WTC11 (cell line): ENCODE results near the gene SNRPA. TPM values are rescaled to one million over a fixed set of nuclear protein-coding genes. Genes with fewer than 3 reads are reported as not detected.

Source experiments
- ATAC-seq: fragments of 200-7000 bp; cut with Tn5 transposase; 2 replicates; pipeline ENCODE4 v1.10.0; 2021; ENCODE audit warnings: mild to moderate bottlenecking, moderate library complexity
- CTCF ChIA-PET: fragments of 300-600 bp; sonication (Branson Sonifier 250); formaldehyde crosslinking; loops from one replicate; lab custom pipeline; 2021; ENCODE audit warnings: antibody characterized with exemption; lab: Charles Lee
- POLR2A ChIA-PET: fragments of 350-600 bp; sonication (Branson Sonifier 250); formaldehyde crosslinking; loops from one replicate; lab custom pipeline; 2021; ENCODE audit warnings: antibody characterized with exemption; lab: Charles Lee
- DNase-seq: peaks from one replicate; pipeline ENCODE4 v3.0.0; 2021; ENCODE audit warnings: low spot score
- H3K27ac Mint-ChIP-seq: 2 replicates; pipeline ENCODE4 v1.8.0; 2021; ENCODE audit warnings: mixed read lengths
- H3K27me3 Mint-ChIP-seq: 2 replicates; pipeline ENCODE4 v1.8.0; 2021; ENCODE audit warnings: low read depth, mild to moderate bottlenecking, moderate library complexity, mixed read lengths
- H3K36me3 Mint-ChIP-seq: 2 replicates; pipeline ENCODE4 v1.8.0; 2021; ENCODE audit warnings: mixed read lengths
- H3K4me1 Mint-ChIP-seq: 2 replicates; pipeline ENCODE4 v1.8.0; 2022; ENCODE audit warnings: mixed read lengths
- H3K4me3 Mint-ChIP-seq: 2 replicates; pipeline ENCODE4 v1.8.0; 2021; ENCODE audit warnings: mild to moderate bottlenecking, moderate library complexity, mixed read lengths
- H3K9me3 Mint-ChIP-seq: 2 replicates; pipeline ENCODE4 v1.8.0; 2021; ENCODE audit warnings: mixed read lengths
- CREM ChIP-seq: sonication (generic); formaldehyde crosslinking; IDR thresholded peaks from 2 replicates; pipeline ENCODE4 v1.8.1; 2022; ENCODE audit warnings: mild to moderate bottlenecking, missing genetic modification reagents, moderate library complexity
- ETV6 ChIP-seq: sonication (generic); formaldehyde crosslinking; IDR thresholded peaks from 2 replicates; pipeline ENCODE4 v1.8.1; 2022; ENCODE audit warnings: mild to moderate bottlenecking, missing genetic modification reagents
- FOXJ3 ChIP-seq: sonication (generic); formaldehyde crosslinking; IDR thresholded peaks from 2 replicates; pipeline ENCODE4 v1.9.0; 2021; ENCODE audit warnings: missing genetic modification reagents, mild to moderate bottlenecking, borderline replicate concordance
- FOXP1 ChIP-seq: sonication (generic); formaldehyde crosslinking; IDR thresholded peaks from 2 replicates; pipeline ENCODE4 v1.8.0; 2022; ENCODE audit warnings: missing genetic modification reagents, mild to moderate bottlenecking, moderate library complexity, borderline replicate concordance
- GTF2I ChIP-seq: fragments of 250-450 bp; sonication (Bioruptor Pico); conservative IDR thresholded peaks from 2 replicates; pipeline ENCODE4 v1.4.0; 2021; ENCODE audit warnings: mild to moderate bottlenecking
- IRF2 ChIP-seq: sonication (generic); formaldehyde crosslinking; IDR thresholded peaks from 2 replicates; pipeline ENCODE4 v1.8.0; 2022; ENCODE audit warnings: low read depth, missing genetic modification reagents, borderline replicate concordance
- JAZF1 ChIP-seq: fragments of 250-450 bp; sonication (Bioruptor Pico); IDR thresholded peaks from 2 replicates; pipeline ENCODE4 v1.9.0; 2021; ENCODE audit warnings: moderate library complexity, mild to moderate bottlenecking, inconsistent platforms
- NR2C2 ChIP-seq: sonication (generic); formaldehyde crosslinking; IDR thresholded peaks from 2 replicates; pipeline ENCODE4 v1.8.0; 2022; ENCODE audit warnings: mild to moderate bottlenecking, missing genetic modification reagents
- PRRX2 ChIP-seq: fragments of 250-450 bp; sonication (Bioruptor Pico); IDR thresholded peaks from 2 replicates; pipeline ENCODE4 v1.8.0; 2021; ENCODE audit warnings: mild to moderate bottlenecking
- RORB ChIP-seq: fragments of 250-450 bp; sonication (Bioruptor Pico); IDR thresholded peaks from 2 replicates; pipeline ENCODE4 v1.9.0; 2021; ENCODE audit warnings: mild to moderate bottlenecking
- SMAD4 ChIP-seq: sonication (generic); formaldehyde crosslinking; IDR thresholded peaks from 2 replicates; pipeline ENCODE4 v1.8.0; 2022; ENCODE audit warnings: mild to moderate bottlenecking, missing genetic modification reagents
- ZBTB21 ChIP-seq: sonication (generic); formaldehyde crosslinking; IDR thresholded peaks from 2 replicates; pipeline ENCODE4 v1.8.1; 2023; ENCODE audit warnings: mild to moderate bottlenecking, missing genetic modification reagents, borderline replicate concordance
- ZNF263 ChIP-seq: sonication (generic); formaldehyde crosslinking; IDR thresholded peaks from 2 replicates; pipeline ENCODE4 v1.8.1; 2022; ENCODE audit warnings: low read depth, mild to moderate bottlenecking, moderate library complexity, missing genetic modification reagents
- ZNF317 ChIP-seq: sonication (generic); formaldehyde crosslinking; IDR thresholded peaks from 2 replicates; pipeline ENCODE4 v1.8.1; 2023; ENCODE audit warnings: low read depth, mild to moderate bottlenecking, moderate library complexity, missing genetic modification reagents, borderline replicate concordance
- total RNA-seq: library from RNA; stranded (reverse); gene quantifications from 3 replicates; pipeline ENCODE4 v1.2.3, GENCODE V29; 2021
- TF ChIP-seq, protein P1 (sequence below): sonication (generic); formaldehyde crosslinking; IDR thresholded peaks from 2 replicates; pipeline ENCODE4 v1.8.1; 2022; ENCODE audit warnings: mild to moderate bottlenecking, moderate library complexity, missing genetic modification reagents
- TF ChIP-seq, protein P2 (sequence below): sonication (generic); formaldehyde crosslinking; IDR thresholded peaks from 2 replicates; pipeline ENCODE4 v1.8.0; 2023; ENCODE audit warnings: missing genetic modification reagents, mild to moderate bottlenecking, borderline replicate concordance
- TF ChIP-seq, protein P3 (sequence below): sonication (generic); formaldehyde crosslinking; conservative IDR thresholded peaks from 2 replicates; pipeline ENCODE4 v1.8.1; 2022; ENCODE audit warnings: mild to moderate bottlenecking, missing genetic modification reagents
- TF ChIP-seq, protein P4 (sequence below): sonication (generic); formaldehyde crosslinking; IDR thresholded peaks from 2 replicates; pipeline ENCODE4 v1.8.1; 2023; ENCODE audit warnings: mild to moderate bottlenecking, missing genetic modification reagents, moderate library complexity
- TF ChIP-seq, protein P5 (sequence below): fragments of 250-450 bp; sonication (Bioruptor Pico); IDR thresholded peaks from 2 replicates; pipeline ENCODE4 v1.9.0; 2021; ENCODE audit warnings: mild to moderate bottlenecking, borderline replicate concordance
- TF ChIP-seq, protein P6 (sequence below): sonication (generic); formaldehyde crosslinking; IDR thresholded peaks from 2 replicates; pipeline ENCODE4 v1.8.1; 2022; ENCODE audit warnings: low read depth, missing genetic modification reagents, borderline replicate concordance

Gene SNRPA
- total RNA-seq, 1 experiment from 2014 or later = 227 TPM

DNA sequence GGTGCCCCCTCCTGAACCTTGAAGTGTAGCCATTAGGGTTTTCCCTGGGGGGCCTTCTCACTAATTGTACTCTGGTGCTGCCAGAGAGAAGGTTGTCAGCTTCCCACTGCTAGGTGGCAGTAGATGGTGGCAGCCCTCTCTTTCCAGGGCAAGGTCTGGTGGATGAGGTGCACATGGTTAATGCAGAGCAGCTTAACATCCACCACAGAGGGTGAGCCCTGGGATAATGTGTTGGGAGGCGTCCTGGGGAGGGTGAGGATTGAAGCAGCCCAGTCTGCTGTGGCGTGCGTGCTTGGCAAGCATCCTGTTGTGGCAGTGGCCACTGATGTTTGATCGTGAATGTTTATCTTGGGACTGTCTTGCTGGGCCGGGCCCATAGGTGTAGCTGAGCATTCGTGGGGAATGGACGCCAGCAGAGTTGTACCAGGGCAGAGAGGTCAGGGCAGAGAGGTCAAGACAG, 53.8 kb downstream of the SNRPA start:
- no peaks in the 10 kb centered on the region; the same call in 1 of the 2 replicates for H3K27me3 Mint-ChIP-seq
- no peak for TF ChIP-seq ZNF263 (CRISPR knock-in tag)
- TF ChIP-seq, protein P1, sequence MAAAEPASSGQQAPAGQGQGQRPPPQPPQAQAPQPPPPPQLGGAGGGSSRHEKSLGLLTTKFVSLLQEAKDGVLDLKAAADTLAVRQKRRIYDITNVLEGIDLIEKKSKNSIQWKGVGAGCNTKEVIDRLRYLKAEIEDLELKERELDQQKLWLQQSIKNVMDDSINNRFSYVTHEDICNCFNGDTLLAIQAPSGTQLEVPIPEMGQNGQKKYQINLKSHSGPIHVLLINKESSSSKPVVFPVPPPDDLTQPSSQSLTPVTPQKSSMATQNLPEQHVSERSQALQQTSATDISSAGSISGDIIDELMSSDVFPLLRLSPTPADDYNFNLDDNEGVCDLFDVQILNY (CRISPR knock-in tag) = no peak
- TF ChIP-seq ZBTB21 (CRISPR knock-in tag) = no peak
- no peak for TF ChIP-seq SMAD4 (CRISPR knock-in tag)
- TF ChIP-seq IRF2 = no peak
- TF ChIP-seq, protein P2, sequence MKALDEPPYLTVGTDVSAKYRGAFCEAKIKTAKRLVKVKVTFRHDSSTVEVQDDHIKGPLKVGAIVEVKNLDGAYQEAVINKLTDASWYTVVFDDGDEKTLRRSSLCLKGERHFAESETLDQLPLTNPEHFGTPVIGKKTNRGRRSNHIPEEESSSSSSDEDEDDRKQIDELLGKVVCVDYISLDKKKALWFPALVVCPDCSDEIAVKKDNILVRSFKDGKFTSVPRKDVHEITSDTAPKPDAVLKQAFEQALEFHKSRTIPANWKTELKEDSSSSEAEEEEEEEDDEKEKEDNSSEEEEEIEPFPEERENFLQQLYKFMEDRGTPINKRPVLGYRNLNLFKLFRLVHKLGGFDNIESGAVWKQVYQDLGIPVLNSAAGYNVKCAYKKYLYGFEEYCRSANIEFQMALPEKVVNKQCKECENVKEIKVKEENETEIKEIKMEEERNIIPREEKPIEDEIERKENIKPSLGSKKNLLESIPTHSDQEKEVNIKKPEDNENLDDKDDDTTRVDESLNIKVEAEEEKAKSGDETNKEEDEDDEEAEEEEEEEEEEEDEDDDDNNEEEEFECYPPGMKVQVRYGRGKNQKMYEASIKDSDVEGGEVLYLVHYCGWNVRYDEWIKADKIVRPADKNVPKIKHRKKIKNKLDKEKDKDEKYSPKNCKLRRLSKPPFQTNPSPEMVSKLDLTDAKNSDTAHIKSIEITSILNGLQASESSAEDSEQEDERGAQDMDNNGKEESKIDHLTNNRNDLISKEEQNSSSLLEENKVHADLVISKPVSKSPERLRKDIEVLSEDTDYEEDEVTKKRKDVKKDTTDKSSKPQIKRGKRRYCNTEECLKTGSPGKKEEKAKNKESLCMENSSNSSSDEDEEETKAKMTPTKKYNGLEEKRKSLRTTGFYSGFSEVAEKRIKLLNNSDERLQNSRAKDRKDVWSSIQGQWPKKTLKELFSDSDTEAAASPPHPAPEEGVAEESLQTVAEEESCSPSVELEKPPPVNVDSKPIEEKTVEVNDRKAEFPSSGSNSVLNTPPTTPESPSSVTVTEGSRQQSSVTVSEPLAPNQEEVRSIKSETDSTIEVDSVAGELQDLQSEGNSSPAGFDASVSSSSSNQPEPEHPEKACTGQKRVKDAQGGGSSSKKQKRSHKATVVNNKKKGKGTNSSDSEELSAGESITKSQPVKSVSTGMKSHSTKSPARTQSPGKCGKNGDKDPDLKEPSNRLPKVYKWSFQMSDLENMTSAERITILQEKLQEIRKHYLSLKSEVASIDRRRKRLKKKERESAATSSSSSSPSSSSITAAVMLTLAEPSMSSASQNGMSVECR (CRISPR knock-in tag) = no peak
- no peak for TF ChIP-seq CREM (CRISPR knock-in tag)
- no peak for TF ChIP-seq RORB (CRISPR knock-in tag)
- TF ChIP-seq ZNF317 (CRISPR knock-in tag) = no peak
- TF ChIP-seq ETV6 = no peak
- TF ChIP-seq, protein P3, sequence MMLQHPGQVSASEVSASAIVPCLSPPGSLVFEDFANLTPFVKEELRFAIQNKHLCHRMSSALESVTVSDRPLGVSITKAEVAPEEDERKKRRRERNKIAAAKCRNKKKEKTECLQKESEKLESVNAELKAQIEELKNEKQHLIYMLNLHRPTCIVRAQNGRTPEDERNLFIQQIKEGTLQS (CRISPR knock-in tag) = no peak
- TF ChIP-seq FOXP1 (CRISPR knock-in tag) = no peak
- TF ChIP-seq, protein P4, sequence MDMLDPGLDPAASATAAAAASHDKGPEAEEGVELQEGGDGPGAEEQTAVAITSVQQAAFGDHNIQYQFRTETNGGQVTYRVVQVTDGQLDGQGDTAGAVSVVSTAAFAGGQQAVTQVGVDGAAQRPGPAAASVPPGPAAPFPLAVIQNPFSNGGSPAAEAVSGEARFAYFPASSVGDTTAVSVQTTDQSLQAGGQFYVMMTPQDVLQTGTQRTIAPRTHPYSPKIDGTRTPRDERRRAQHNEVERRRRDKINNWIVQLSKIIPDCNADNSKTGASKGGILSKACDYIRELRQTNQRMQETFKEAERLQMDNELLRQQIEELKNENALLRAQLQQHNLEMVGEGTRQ (CRISPR knock-in tag) = no peak
- no peak for TF ChIP-seq NR2C2 (CRISPR knock-in tag)
- TF ChIP-seq, protein P5, sequence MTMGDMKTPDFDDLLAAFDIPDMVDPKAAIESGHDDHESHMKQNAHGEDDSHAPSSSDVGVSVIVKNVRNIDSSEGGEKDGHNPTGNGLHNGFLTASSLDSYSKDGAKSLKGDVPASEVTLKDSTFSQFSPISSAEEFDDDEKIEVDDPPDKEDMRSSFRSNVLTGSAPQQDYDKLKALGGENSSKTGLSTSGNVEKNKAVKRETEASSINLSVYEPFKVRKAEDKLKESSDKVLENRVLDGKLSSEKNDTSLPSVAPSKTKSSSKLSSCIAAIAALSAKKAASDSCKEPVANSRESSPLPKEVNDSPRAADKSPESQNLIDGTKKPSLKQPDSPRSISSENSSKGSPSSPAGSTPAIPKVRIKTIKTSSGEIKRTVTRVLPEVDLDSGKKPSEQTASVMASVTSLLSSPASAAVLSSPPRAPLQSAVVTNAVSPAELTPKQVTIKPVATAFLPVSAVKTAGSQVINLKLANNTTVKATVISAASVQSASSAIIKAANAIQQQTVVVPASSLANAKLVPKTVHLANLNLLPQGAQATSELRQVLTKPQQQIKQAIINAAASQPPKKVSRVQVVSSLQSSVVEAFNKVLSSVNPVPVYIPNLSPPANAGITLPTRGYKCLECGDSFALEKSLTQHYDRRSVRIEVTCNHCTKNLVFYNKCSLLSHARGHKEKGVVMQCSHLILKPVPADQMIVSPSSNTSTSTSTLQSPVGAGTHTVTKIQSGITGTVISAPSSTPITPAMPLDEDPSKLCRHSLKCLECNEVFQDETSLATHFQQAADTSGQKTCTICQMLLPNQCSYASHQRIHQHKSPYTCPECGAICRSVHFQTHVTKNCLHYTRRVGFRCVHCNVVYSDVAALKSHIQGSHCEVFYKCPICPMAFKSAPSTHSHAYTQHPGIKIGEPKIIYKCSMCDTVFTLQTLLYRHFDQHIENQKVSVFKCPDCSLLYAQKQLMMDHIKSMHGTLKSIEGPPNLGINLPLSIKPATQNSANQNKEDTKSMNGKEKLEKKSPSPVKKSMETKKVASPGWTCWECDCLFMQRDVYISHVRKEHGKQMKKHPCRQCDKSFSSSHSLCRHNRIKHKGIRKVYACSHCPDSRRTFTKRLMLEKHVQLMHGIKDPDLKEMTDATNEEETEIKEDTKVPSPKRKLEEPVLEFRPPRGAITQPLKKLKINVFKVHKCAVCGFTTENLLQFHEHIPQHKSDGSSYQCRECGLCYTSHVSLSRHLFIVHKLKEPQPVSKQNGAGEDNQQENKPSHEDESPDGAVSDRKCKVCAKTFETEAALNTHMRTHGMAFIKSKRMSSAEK (CRISPR knock-in tag) = no peak
- no peak for TF ChIP-seq JAZF1 (CRISPR knock-in tag)
- TF ChIP-seq GTF2I (CRISPR knock-in tag) = no peak
- TF ChIP-seq FOXJ3 (CRISPR knock-in tag) = no peak
- no peak for TF ChIP-seq PRRX2 (CRISPR knock-in tag)
- TF ChIP-seq, protein P6, sequence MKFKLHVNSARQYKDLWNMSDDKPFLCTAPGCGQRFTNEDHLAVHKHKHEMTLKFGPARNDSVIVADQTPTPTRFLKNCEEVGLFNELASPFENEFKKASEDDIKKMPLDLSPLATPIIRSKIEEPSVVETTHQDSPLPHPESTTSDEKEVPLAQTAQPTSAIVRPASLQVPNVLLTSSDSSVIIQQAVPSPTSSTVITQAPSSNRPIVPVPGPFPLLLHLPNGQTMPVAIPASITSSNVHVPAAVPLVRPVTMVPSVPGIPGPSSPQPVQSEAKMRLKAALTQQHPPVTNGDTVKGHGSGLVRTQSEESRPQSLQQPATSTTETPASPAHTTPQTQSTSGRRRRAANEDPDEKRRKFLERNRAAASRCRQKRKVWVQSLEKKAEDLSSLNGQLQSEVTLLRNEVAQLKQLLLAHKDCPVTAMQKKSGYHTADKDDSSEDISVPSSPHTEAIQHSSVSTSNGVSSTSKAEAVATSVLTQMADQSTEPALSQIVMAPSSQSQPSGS (CRISPR knock-in tag) = no peak
- no peak overlapping the region for H3K4me3 Mint-ChIP-seq
- H3K9me3 Mint-ChIP-seq = no peaks in the 10 kb centered on the region
- peaks cover 20% of the 10 kb centered on the region for H3K36me3 Mint-ChIP-seq
- ATAC-seq (no peak), DNase-seq (no peak)
- H3K4me1 Mint-ChIP-seq = peaks cover 76% of the 10 kb centered on the region
- peak overlapping the region; percentile 95 for H3K27ac Mint-ChIP-seq
- ChIA-PET POLR2A (interaction anchor here (3.6 kb wide), 1 partner anchor 27 kb away, joined by 25 read pairs; the partner anchor contains the start of gene RAB4B), CTCF (interaction anchor here (0.5 to 4.8 kb wide), 6 partner anchors 15 to 413 kb away, joined by 3 to 71 read pairs (median 3); partner anchors contain the start of genes ACTMAP, MIA and RAB4B)
